H1 (cell line): ENCODE data around the gene CRAT. TPM values are rescaled to one million over a fixed set of nuclear protein-coding genes. Genes with fewer than 3 reads are reported as not detected.

Source experiments
- BACH1 ChIP-seq: IDR thresholded peaks from 2 replicates; pipeline ENCODE4 v1.6.1; 2012; ENCODE audit warnings: low read length, improper control_type of control experiment
- EGR1 ChIP-seq: IDR thresholded peaks from 2 replicates; pipeline ENCODE4 v1.6.1; 2011; ENCODE audit warnings: low read depth, low read length, borderline replicate concordance
- EP300 ChIP-seq, 2 experiments: IDR thresholded peaks; 1 replicate in 1 of 2; 2 replicates in 1 of 2; pipeline ENCODE4 v1.6.1; 2011 to 2012; ENCODE audit warnings: low read depth in 2 of 2, low read length in 2 of 2, mild to moderate bottlenecking in 2 of 2, borderline replicate concordance in 1 of 2, inconsistent platforms in 1 of 2, moderate library complexity in 1 of 2
- GABPA ChIP-seq: IDR thresholded peaks from 2 replicates; pipeline ENCODE4 v1.6.1; 2011; ENCODE audit warnings: mild to moderate bottlenecking, low read length, moderate library complexity, borderline replicate concordance; ENCODE audit not compliant: insufficient read depth
- KDM1A ChIP-seq: fragments of 200-600, 300-600 bp; sonication (generic); IDR thresholded peaks from 2 replicates; pipeline ENCODE4 v1.7.1; 2016; ENCODE audit warnings: mild to moderate bottlenecking, low read length, borderline replicate concordance
- RNF2 ChIP-seq: fragments of 200-900, 300-1000 bp; sonication (generic); IDR thresholded peaks from 2 replicates; pipeline ENCODE4 v1.7.1; 2016; ENCODE audit warnings: borderline replicate concordance, low read depth, mild to moderate bottlenecking, antibody characterized with exemption, low read length; ENCODE audit not compliant: poor library complexity, severe bottlenecking; ENCODE audit errors: missing control alignments
- SP2 ChIP-seq: IDR thresholded peaks from 2 replicates; pipeline ENCODE4 v1.6.1; 2012; ENCODE audit warnings: mild to moderate bottlenecking, low read length, inconsistent platforms
- YY1 ChIP-seq: IDR thresholded peaks from 2 replicates; pipeline ENCODE4 v1.6.1; 2011; ENCODE audit warnings: low read depth, mild to moderate bottlenecking, low read length
- polyA plus RNA-seq, 7 experiments: library from polyadenylated mRNA; depleted of rRNA in 3 of 7; stranded (reverse) in 5 of 7; unstranded in 2 of 7; fragments of >200 nt in 5 of 7; fragments of 200-250 nt in 2 of 7; gene quantifications; 1 replicate in 5 of 7; 2 replicates in 1 of 7; 4 replicates in 1 of 7; pipeline versions ENCODE4 v1.2.1 to v1.2.3, GENCODE V29; 2011 to 2013; ENCODE audit warnings: missing spikeins in 2 of 7, mixed read lengths in 2 of 7
- total RNA-seq: library from RNA; stranded (reverse); fragmentation: NEBNext Ultra II Directional; extraction: Animal tissue kit (Norgen Biotek cat#: 25700); gene quantifications from 2 replicates; pipeline ENCODE4 v1.2.1, GENCODE V29; 2021

The CRAT gene
- total and polyA plus RNA-seq, 2 of the 8 experiments (the other 6 are each of a cell fraction or from before 2014, with no cell fraction given), result 8.2 to 17.3 TPM

- TF ChIP-seq RNF2 (no peak), GABPA (no peak), SP2 (no peak), EGR1 (no peak), EP300 (IDR thresholded peaks at IDR 0.05; ENCODE audit: borderline replicate concordance in 1 of 2, low read depth in 2 of 2, low read length in 2 of 2) (no peak), BACH1 (no peak), KDM1A (no peak), YY1 (no peak)
Observed at GRCh38 chr9:129078691-129079503, 31.7 kb downstream of the CRAT start (continued).
